GM12892 (cell line): Measurements from ENCODE around the gene SERPINF2.

Experiments used
- POLR2A ChIP-seq: IDR thresholded peaks from 2 replicates; pipeline ENCODE4 v1.6.1; 2011; ENCODE audit warnings: low read depth, low read length, control low read depth
- TAF1 ChIP-seq: IDR thresholded peaks from 2 replicates; pipeline ENCODE4 v1.6.1; 2011; ENCODE audit warnings: low read depth, mild to moderate bottlenecking, control low read depth, low read length, borderline replicate concordance

DNA sequence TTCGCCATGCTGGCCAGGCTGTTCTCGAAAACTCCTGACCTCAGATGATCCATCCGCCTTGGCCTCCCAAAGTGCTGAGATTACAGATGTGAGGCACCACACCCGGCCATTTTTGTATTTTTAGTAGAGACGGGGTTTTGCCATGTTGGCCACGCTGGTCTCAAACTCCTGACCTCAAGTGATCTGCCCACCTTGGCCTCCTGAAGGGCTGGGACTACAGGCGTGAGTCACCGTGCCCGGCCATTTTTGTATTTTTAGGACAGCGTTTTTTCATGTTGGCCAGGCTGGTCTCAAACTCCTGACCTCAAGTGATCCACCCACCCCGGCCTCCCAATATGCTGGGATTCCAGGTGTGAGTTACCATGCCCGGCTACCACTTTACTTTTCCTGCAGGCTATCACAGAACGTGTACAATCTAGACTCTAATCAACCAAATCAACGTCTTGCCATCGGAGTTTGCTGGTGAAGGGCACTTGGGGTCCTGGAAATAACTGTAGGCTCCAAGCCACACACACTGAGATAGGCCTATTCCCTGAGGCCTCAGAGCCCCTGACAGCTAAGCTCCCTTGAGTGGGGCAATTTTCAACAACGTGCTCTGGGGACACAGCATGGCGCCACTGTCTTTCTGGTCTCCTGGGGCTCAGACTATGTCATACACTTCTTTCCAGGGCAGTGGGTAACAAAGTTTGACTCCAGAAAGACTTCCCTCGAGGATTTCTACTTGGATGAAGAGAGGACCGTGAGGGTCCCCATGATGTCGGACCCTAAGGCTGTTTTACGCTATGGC, 31.9 kb downstream of the SERPINF2 start:
- TF ChIP-seq POLR2A (no peak), TAF1 (no peak)
